PC-3 (cell line): ENCODE results near the gene SHE.

Experiments
- EZH2 ChIP-seq: fragments of 300-600 bp; sonication (generic); IDR thresholded peaks from one replicate; pipeline ENCODE4 v1.6.1; 2017; ENCODE audit warnings: antibody characterized with exemption, mild to moderate bottlenecking, low read length; ENCODE audit not compliant: unreplicated experiment
- TF ChIP-seq, protein P1 (sequence below): fragments of 300-600 bp; sonication (generic); conservative IDR thresholded peaks from 2 replicates; pipeline ENCODE4 v1.5.1; 2017; ENCODE audit warnings: antibody characterized with exemption, low read depth, mild to moderate bottlenecking, low read length

DNA sequence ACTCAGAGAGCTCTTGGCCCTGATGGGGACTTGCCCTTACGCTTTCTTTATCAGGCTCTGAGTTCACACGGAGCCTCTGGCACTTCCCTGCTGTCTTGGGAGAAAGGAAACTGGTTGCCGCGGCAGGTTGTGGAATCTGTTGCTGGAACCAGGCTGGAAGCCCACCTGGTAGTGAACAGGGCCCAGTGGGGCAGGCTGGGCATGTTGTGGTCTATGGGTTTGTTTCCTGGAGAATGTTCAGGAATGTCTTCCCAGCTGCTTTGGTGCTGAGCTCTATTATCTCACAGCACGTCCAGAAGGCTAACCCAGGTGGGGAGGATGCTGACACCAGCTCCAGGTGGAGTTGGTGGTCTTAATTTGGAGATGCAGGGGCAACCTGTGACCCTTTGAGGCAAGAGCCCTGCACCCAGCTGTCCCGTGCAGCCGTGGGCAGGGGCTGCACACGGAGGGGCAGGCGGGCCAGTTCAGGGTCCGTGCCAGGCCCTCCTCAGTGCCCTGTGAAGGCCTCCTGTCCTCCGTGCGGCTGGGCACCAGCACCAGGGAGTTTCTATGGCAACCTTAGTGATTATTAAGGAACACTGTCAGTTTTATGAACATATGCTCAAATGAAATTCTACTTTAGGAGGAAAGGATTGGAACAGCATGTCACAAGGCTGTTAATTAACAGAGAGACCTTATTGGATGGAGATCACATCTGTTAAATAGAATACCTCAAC lies 33.5 kb downstream of the SHE start:
- TF ChIP-seq EZH2, result no peak
- TF ChIP-seq, protein P1, sequence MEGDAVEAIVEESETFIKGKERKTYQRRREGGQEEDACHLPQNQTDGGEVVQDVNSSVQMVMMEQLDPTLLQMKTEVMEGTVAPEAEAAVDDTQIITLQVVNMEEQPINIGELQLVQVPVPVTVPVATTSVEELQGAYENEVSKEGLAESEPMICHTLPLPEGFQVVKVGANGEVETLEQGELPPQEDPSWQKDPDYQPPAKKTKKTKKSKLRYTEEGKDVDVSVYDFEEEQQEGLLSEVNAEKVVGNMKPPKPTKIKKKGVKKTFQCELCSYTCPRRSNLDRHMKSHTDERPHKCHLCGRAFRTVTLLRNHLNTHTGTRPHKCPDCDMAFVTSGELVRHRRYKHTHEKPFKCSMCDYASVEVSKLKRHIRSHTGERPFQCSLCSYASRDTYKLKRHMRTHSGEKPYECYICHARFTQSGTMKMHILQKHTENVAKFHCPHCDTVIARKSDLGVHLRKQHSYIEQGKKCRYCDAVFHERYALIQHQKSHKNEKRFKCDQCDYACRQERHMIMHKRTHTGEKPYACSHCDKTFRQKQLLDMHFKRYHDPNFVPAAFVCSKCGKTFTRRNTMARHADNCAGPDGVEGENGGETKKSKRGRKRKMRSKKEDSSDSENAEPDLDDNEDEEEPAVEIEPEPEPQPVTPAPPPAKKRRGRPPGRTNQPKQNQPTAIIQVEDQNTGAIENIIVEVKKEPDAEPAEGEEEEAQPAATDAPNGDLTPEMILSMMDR, result no peak
